ENCODE data around the gene KCND1. TPM values are rescaled to one million over a fixed set of nuclear protein-coding genes. Genes with fewer than 3 reads are reported as not detected.

The KCND1 gene
- total RNA-seq (2014; rRNA removed; shearing (Covaris generic)), result 5.3 and 5.6 TPM in 2 replicates
- 2.7 and 3.2 TPM in 2 replicates for polyA plus RNA-seq (2016; fragmentation: Nextera tagmentation; extraction: Ambion mirVana)
- long read RNA-seq, result 0 reads

DNA sequence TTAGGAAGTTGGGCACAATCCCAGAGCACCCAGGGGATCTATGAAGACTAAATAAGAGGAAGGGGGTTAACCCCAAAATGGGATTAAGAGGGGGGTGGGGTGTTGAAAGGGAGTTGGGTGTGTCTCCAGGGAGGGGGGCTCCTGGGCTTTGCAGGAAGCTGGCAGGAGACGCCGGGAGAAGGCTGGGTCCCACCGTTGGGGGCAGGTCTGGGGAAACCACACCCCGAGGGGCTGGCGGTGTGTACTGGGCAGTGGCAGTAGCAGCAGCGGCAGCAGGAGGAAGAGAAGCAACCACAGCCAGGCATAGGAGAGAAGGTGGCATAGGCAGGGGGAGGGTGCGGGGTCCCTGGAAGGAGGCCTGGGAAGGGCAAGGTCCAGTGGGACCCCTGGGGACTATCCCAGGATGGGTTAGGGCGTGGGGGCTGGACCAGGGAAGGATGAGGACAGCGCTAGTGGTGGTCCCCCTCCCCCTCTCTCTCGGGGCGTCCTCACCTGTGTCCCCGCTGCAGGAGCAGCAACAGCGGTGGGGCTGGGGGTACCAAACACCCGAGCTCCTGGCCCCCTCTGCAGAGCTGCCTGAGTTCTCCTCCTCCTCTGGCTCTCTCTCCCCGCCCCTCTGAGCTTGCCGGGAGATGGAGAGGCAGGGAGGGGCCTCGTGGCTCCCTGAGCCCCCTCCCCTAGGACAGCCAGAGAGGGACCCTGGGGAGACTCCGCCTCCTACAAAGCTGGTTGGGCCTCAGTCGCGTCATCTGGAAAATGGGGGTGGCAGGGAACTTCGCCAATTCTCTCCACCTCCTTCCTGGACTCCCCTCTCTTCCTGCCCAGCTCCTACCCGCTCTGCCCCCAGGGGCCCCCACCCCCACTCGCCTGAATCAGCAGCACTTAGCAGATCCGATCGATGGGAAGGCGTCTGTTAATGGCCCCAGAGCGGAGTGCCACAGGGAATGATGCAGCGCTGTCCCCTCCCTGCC, at the start of gene KCND1:
TSS of gene KCND1 (minus strand) at position 596 of the 971 bp plus-strand sequence. CDS start 1,573 bp downstream, outside the sequence.
- Histone ChIP-seq H2AFZ (no peak within 1 kb of the TSS), H3K36me3 (ENCODE audit: insufficient read depth) (no peaks in the 10 kb centered on the region), H3K4me1 (ENCODE audit: insufficient read depth) (no peaks in the 10 kb centered on the region), H4K20me1 (replicated peaks; ENCODE audit: insufficient read depth) (no peaks in the 10 kb centered on the region), H3F3A (replicated peaks; ENCODE audit: low read depth) (no peaks in the 10 kb centered on the region), H3K4me2 (peak within 1 kb of the TSS; percentile 84), H3K27me3 (ENCODE audit: insufficient read depth) (no peaks in the 10 kb centered on the region), H3K9me2 (ENCODE audit: insufficient read depth) (no peaks in the 10 kb centered on the region), H3K4me3 (peak within 1 kb of the TSS; percentile 62), H3K27ac (ENCODE audit: low read depth) (peak within 1 kb of the TSS; percentile 83; the same call in 1 of the 2 replicates), H3K79me2 (replicated peaks; ENCODE audit: insufficient read depth) (no peaks in the 10 kb centered on the region)
- Mint-ChIP-seq H3K4me3 (peak within 1 kb of the TSS; percentile 78), H3K27ac (peak within 1 kb of the TSS; percentile 82), H3K36me3 (ENCODE audit: low read depth) (peaks cover 22% of the 10 kb centered on the region), H3K4me1 (peaks cover 19% of the 10 kb centered on the region), H3K9me3 (no peaks in the 10 kb centered on the region; the same call in 2 of the 3 replicates), H3K27me3 (ENCODE audit: insufficient read depth, low read depth, poor library complexity) (peaks cover 2% of the 10 kb centered on the region)
- TF ChIP-seq, protein P1, sequence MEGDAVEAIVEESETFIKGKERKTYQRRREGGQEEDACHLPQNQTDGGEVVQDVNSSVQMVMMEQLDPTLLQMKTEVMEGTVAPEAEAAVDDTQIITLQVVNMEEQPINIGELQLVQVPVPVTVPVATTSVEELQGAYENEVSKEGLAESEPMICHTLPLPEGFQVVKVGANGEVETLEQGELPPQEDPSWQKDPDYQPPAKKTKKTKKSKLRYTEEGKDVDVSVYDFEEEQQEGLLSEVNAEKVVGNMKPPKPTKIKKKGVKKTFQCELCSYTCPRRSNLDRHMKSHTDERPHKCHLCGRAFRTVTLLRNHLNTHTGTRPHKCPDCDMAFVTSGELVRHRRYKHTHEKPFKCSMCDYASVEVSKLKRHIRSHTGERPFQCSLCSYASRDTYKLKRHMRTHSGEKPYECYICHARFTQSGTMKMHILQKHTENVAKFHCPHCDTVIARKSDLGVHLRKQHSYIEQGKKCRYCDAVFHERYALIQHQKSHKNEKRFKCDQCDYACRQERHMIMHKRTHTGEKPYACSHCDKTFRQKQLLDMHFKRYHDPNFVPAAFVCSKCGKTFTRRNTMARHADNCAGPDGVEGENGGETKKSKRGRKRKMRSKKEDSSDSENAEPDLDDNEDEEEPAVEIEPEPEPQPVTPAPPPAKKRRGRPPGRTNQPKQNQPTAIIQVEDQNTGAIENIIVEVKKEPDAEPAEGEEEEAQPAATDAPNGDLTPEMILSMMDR (conservative IDR thresholded peaks at IDR 0.05; ENCODE audit: low read depth in 2 of 2), result no peak
- TF ChIP-seq NANOG (IDR thresholded peaks at IDR 0.05; ENCODE audit: borderline replicate concordance) (no peak), ETS1 (IDR thresholded peaks at IDR 0.05) (no peak), ZNF331 (CRISPR knock-in tag; IDR thresholded peaks at IDR 0.05; ENCODE audit: low read depth) (no peak), EZH2phosphoT487 (IDR thresholded peaks at IDR 0.05; ENCODE audit: unreplicated experiment) (no peak), POLR2AphosphoS5 (IDR thresholded peaks at IDR 0.05; ENCODE audit: low read depth) (no peak; the same call in 1 of the 2 replicates), ZNF114 (CRISPR knock-in tag; IDR thresholded peaks at IDR 0.05) (no peak), JUNB (IDR thresholded peaks at IDR 0.05; ENCODE audit: unreplicated experiment) (no peak), EZH2 (IDR thresholded peaks at IDR 0.05; ENCODE audit: low read depth, unreplicated experiment) (no peak), CREB1 (CRISPR knock-in tag; IDR thresholded peaks at IDR 0.05; ENCODE audit: low read depth) (no peak), STAT1 (IDR thresholded peaks at IDR 0.05; ENCODE audit: unreplicated experiment) (no peak)
- TF ChIP-seq, protein P2, sequence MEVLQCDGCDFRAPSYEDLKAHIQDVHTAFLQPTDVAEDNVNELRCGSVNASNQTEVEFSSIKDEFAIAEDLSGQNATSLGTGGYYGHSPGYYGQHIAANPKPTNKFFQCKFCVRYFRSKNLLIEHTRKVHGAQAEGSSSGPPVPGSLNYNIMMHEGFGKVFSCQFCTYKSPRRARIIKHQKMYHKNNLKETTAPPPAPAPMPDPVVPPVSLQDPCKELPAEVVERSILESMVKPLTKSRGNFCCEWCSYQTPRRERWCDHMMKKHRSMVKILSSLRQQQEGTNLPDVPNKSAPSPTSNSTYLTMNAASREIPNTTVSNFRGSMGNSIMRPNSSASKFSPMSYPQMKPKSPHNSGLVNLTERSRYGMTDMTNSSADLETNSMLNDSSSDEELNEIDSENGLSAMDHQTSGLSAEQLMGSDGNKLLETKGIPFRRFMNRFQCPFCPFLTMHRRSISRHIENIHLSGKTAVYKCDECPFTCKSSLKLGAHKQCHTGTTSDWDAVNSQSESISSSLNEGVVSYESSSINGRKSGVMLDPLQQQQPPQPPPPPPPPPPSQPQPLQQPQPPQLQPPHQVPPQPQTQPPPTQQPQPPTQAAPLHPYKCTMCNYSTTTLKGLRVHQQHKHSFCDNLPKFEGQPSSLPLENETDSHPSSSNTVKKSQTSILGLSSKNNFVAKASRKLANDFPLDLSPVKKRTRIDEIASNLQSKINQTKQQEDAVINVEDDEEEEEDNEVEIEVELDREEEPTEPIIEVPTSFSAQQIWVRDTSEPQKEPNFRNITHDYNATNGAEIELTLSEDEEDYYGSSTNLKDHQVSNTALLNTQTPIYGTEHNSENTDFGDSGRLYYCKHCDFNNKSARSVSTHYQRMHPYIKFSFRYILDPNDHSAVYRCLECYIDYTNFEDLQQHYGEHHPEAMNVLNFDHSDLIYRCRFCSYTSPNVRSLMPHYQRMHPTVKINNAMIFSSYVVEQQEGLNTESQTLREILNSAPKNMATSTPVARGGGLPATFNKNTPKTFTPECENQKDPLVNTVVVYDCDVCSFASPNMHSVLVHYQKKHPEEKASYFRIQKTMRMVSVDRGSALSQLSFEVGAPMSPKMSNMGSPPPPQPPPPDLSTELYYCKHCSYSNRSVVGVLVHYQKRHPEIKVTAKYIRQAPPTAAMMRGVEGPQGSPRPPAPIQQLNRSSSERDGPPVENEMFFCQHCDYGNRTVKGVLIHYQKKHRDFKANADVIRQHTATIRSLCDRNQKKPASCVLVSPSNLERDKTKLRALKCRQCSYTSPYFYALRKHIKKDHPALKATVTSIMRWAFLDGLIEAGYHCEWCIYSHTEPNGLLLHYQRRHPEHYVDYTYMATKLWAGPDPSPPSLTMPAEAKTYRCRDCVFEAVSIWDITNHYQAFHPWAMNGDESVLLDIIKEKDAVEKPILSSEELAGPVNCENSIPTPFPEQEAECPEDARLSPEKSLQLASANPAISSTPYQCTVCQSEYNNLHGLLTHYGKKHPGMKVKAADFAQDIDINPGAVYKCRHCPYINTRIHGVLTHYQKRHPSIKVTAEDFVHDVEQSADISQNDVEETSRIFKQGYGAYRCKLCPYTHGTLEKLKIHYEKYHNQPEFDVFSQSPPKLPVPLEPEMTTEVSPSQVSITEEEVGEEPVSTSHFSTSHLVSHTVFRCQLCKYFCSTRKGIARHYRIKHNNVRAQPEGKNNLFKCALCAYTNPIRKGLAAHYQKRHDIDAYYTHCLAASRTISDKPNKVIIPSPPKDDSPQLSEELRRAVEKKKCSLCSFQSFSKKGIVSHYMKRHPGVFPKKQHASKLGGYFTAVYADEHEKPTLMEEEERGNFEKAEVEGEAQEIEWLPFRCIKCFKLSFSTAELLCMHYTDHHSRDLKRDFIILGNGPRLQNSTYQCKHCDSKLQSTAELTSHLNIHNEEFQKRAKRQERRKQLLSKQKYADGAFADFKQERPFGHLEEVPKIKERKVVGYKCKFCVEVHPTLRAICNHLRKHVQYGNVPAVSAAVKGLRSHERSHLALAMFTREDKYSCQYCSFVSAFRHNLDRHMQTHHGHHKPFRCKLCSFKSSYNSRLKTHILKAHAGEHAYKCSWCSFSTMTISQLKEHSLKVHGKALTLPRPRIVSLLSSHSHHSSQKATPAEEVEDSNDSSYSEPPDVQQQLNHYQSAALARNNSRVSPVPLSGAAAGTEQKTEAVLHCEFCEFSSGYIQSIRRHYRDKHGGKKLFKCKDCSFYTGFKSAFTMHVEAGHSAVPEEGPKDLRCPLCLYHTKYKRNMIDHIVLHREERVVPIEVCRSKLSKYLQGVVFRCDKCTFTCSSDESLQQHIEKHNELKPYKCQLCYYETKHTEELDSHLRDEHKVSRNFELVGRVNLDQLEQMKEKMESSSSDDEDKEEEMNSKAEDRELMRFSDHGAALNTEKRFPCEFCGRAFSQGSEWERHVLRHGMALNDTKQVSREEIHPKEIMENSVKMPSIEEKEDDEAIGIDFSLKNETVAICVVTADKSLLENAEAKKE (CRISPR knock-in tag; IDR thresholded peaks at IDR 0.05), result no peak
- TF ChIP-seq, protein P3, sequence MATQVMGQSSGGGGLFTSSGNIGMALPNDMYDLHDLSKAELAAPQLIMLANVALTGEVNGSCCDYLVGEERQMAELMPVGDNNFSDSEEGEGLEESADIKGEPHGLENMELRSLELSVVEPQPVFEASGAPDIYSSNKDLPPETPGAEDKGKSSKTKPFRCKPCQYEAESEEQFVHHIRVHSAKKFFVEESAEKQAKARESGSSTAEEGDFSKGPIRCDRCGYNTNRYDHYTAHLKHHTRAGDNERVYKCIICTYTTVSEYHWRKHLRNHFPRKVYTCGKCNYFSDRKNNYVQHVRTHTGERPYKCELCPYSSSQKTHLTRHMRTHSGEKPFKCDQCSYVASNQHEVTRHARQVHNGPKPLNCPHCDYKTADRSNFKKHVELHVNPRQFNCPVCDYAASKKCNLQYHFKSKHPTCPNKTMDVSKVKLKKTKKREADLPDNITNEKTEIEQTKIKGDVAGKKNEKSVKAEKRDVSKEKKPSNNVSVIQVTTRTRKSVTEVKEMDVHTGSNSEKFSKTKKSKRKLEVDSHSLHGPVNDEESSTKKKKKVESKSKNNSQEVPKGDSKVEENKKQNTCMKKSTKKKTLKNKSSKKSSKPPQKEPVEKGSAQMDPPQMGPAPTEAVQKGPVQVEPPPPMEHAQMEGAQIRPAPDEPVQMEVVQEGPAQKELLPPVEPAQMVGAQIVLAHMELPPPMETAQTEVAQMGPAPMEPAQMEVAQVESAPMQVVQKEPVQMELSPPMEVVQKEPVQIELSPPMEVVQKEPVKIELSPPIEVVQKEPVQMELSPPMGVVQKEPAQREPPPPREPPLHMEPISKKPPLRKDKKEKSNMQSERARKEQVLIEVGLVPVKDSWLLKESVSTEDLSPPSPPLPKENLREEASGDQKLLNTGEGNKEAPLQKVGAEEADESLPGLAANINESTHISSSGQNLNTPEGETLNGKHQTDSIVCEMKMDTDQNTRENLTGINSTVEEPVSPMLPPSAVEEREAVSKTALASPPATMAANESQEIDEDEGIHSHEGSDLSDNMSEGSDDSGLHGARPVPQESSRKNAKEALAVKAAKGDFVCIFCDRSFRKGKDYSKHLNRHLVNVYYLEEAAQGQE (IDR thresholded peaks at IDR 0.05; ENCODE audit: unreplicated experiment), result no peak
- ATAC-seq, result peak; percentile 83
- peak; percentile 69 for DNase-seq (ENCODE audit: low spot score)
